Neural crest cell (in vitro differentiated cells): Measurements from ENCODE around the gene CCNI2. TPM values are rescaled to one million over a fixed set of nuclear protein-coding genes. Genes with fewer than 3 reads are reported as not detected.

Source experiments
- DNase-seq: peaks from one replicate; pipeline ENCODE4 v3.0.0; 2021; ENCODE audit warnings: low read depth, mixed read lengths, low spot score
- H3K27ac Mint-ChIP-seq: one replicate; pipeline ENCODE4 v1.8.0; 2021; ENCODE audit warnings: mild to moderate bottlenecking, mixed read lengths; ENCODE audit not compliant: unreplicated experiment
- H3K27me3 Mint-ChIP-seq: 2 replicates; pipeline ENCODE4 v1.8.0; 2021; ENCODE audit warnings: low read depth, mild to moderate bottlenecking, mixed read lengths
- H3K36me3 Mint-ChIP-seq: 2 replicates; pipeline ENCODE4 v1.8.0; 2021; ENCODE audit warnings: low read depth, mild to moderate bottlenecking, mixed read lengths
- H3K4me1 Mint-ChIP-seq: 2 replicates; pipeline ENCODE4 v1.8.0; 2021; ENCODE audit warnings: mixed read lengths
- H3K4me3 Mint-ChIP-seq: one replicate; pipeline ENCODE4 v1.8.0; 2021; ENCODE audit warnings: mild to moderate bottlenecking, mixed read lengths
- H3K9me3 Mint-ChIP-seq: 2 replicates; pipeline ENCODE4 v1.8.0; 2021; ENCODE audit warnings: mixed read lengths
- CTCF ChIP-seq: fragments of 200-600 bp; sonication (generic); conservative IDR thresholded peaks from 2 replicates; pipeline ENCODE4 v1.5.0; 2021; ENCODE audit warnings: antibody characterized with exemption, mild to moderate bottlenecking
- total RNA-seq: library from RNA; stranded (reverse); gene quantifications from 2 replicates; pipeline ENCODE4 v1.2.1, GENCODE V29; 2021

The CCNI2 gene
- total RNA-seq, 1 donor from 2014 or later, result not detected

GRCh38 chr5:132779961-132780360 is 32.7 kb downstream of the CCNI2 start:
- TF ChIP-seq CTCF, result no peak
- peak overlapping the region; percentile 50 for H3K4me3 Mint-ChIP-seq
- H3K27me3 Mint-ChIP-seq, result peaks cover 35% of the 10 kb centered on the region
- no peak overlapping the region for H3K27ac Mint-ChIP-seq
- H3K36me3 Mint-ChIP-seq, result no peaks in the 10 kb centered on the region
- no peaks in the 10 kb centered on the region for H3K9me3 Mint-ChIP-seq
- no peak for DNase-seq
- H3K4me1 Mint-ChIP-seq, result peaks cover 20% of the 10 kb centered on the region

DNA sequence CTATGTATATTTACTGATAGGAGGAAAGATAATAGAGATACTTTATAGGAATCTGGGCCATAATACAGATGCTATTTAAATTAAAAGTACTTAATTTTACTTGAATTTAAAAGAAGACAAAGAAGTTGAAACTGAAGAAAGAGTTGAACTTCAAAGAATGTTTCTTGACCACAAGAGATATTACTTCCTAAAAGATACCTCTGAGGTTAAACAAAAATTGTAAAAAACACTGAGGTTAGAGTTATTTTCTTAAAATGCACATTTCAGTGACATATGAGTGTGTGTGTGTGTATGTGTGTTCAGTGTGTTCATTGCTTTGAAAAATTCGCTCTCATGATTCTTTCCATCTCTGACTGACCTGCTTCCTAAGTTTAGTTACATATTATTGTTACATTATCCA is 33.4 kb downstream of the CCNI2 start:
- no peak for TF ChIP-seq CTCF
- DNase-seq, result no peak
- Mint-ChIP-seq H3K4me1 (peaks cover 16% of the 10 kb centered on the region), H3K27me3 (peaks cover 35% of the 10 kb centered on the region), H3K9me3 (no peaks in the 10 kb centered on the region), H3K36me3 (no peaks in the 10 kb centered on the region), H3K4me3 (no peak overlapping the region), H3K27ac (no peak overlapping the region)

GRCh38 chr5:132781029-132781428 is 33.8 kb downstream of the CCNI2 start:
- Mint-ChIP-seq H3K9me3 (no peaks in the 10 kb centered on the region), H3K4me1 (peaks cover 12% of the 10 kb centered on the region), H3K36me3 (no peaks in the 10 kb centered on the region)

DNA sequence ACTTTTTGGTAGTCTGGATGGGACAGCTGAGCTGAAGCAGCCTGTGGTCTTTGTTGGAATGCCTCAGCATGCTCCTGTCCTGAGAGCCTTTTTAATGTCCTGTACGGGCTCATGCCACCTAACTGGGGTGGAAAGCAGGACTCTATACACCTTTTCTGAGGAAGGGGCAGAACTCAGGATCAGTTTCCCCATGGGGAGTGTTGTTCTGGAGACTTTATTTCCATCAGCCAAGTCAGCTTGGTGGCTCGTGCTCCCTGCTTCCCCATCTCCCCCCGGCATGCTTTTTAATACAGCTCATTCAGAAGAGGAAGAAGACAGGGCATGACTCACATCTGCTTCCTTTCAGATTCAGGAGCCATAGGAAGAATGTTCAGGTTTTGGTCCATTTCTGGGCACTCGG is 34.9 kb downstream of the CCNI2 start:
- Mint-ChIP-seq H3K36me3 (no peaks in the 10 kb centered on the region), H3K9me3 (no peaks in the 10 kb centered on the region), H3K27ac (no peak overlapping the region), H3K4me1 (peaks cover 9% of the 10 kb centered on the region), H3K4me3 (no peak overlapping the region), H3K27me3 (peaks cover 38% of the 10 kb centered on the region)
- no peak for DNase-seq
- no peak for TF ChIP-seq CTCF

More at GRCh38 chr5:132781029-132781428, 33.8 kb downstream of the CCNI2 start:
- no peak for DNase-seq
- Mint-ChIP-seq H3K27ac (no peak overlapping the region), H3K27me3 (peaks cover 38% of the 10 kb centered on the region), H3K4me3 (no peak overlapping the region)
- TF ChIP-seq CTCF, result no peak

DNA sequence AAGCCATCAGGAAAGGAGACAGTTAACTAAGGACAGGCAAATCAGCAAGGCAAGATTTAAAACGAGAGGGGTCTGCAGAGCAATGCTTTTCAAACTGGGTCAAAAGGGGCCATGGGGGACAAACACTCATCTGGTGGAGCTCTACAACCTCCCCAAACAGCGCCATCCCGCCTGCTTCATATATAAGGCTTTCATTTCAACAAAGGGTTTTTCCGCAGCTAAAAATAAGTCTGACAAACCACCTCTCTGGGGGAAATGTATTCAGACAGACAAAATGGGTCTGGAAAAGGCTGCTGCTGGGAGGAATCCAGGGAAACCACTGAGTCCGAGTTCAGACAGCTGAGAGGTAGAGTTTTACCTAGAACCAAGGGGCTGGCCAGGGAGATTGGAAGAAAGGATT is 38.1 kb downstream of the CCNI2 start:
- Mint-ChIP-seq H3K9me3 (no peaks in the 10 kb centered on the region), H3K27me3 (peaks cover 19% of the 10 kb centered on the region), H3K4me3 (no peak overlapping the region), H3K27ac (no peak overlapping the region), H3K4me1 (peaks cover 9% of the 10 kb centered on the region), H3K36me3 (no peaks in the 10 kb centered on the region)
- no peak for DNase-seq
- TF ChIP-seq CTCF, result no peak

DNA sequence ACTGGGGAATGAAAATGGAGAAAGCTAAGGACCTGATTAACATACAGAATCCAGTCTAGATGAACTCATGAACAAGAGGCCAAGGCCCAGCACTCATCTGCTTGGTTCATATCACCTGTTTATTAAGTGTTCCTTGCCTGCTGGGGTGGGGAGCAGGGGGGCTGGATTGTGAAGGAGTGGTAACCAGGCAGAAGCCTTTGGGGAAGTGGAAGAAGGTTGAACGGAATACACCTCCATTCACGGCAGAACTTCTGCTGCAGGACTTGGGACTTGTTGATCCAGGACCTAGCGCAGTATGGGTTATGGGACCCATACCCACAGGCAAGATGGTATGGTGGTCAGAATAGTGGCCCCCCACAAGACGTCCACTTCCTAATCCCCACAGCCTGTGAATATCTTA is 38.6 kb downstream of the CCNI2 start:
- TF ChIP-seq CTCF, result no peak
- Mint-ChIP-seq H3K9me3 (no peaks in the 10 kb centered on the region), H3K4me3 (no peak overlapping the region), H3K36me3 (no peaks in the 10 kb centered on the region), H3K4me1 (peaks cover 9% of the 10 kb centered on the region), H3K27me3 (peaks cover 17% of the 10 kb centered on the region), H3K27ac (no peak overlapping the region)
- no peak for DNase-seq
